GM12873 (cell line): ENCODE results near the gene MAPK6.
A peak's percentile ranks its signal among the peaks of the same experiment; 100 is the strongest.

Source experiments
- CTCF ChIP-seq: IDR thresholded peaks from 2 replicates; pipeline ENCODE4 v1.5.1; 2012; ENCODE audit warnings: low read depth, mild to moderate bottlenecking, moderate library complexity, low read length, control low read depth; ENCODE audit not compliant: insufficient read depth; ENCODE audit errors: missing control alignments

Gene MAPK6

GRCh38 chr15:52018693-52019393 lies at the start of gene MAPK6:
TSS of gene MAPK6 (plus strand) at chr15:52019219. CDS start at chr15:52046461, 27,242 bp downstream.
- no peak for TF ChIP-seq CTCF

- no peak for TF ChIP-seq CTCF
Observed at GRCh38 chr15:51969728-51970127, 49.3 kb upstream of the MAPK6 start.

GRCh38 chr15:51970132-51970817 lies 48.7 kb upstream of the MAPK6 start:
- no peak for TF ChIP-seq CTCF

GRCh38 chr15:51971032-51971374 lies 48.0 kb upstream of the MAPK6 start:
- TF ChIP-seq CTCF = no peak

- peak; percentile 39 for TF ChIP-seq CTCF
Observed at GRCh38 chr15:51971375-51972133, 47.5 kb upstream of the MAPK6 start, which contains the start of gene LEO1. TSS of gene LEO1 (minus strand) at chr15:51971778. CDS start at chr15:51971745, 33 bp downstream.

GRCh38 chr15:51973220-51973619 lies 45.8 kb upstream of the MAPK6 start:
- TF ChIP-seq CTCF = no peak

- no peak for TF ChIP-seq CTCF
Observed at GRCh38 chr15:51973775-51974174, 45.2 kb upstream of the MAPK6 start.
